K562 (cell line): Measurements from ENCODE around the gene PIP5KL1.

ENCODE experiments used
- EGR1 ChIP-seq: fragments of 450-650 bp; conservative IDR thresholded peaks from 2 replicates; pipeline ENCODE4 v1.6.1; 2017; ENCODE audit warnings: mild to moderate bottlenecking
- SETDB1 ChIP-seq: IDR thresholded peaks from one replicate; pipeline ENCODE4 v1.6.1; 2012; ENCODE audit warnings: low read length, control low read depth, inconsistent platforms
- SMAD3 ChIP-seq: fragments of 450-650 bp; formaldehyde crosslinking; conservative IDR thresholded peaks from 2 replicates; pipeline ENCODE4 v1.4.0; 2020; ENCODE audit warnings: mild to moderate bottlenecking
- TEAD4 ChIP-seq, 2 experiments: sonication (generic) in 1 of 2; formaldehyde crosslinking in 1 of 2; IDR thresholded peaks; 2 replicates each; pipeline versions ENCODE4 v1.6.1 to v1.8.0; 2012 to 2022; ENCODE audit warnings: borderline replicate concordance in 1 of 2, inconsistent platforms in 1 of 2, low read length in 1 of 2, mild to moderate bottlenecking in 1 of 2, missing genetic modification reagents in 1 of 2
- TF ChIP-seq, protein P1 (sequence below), 3 experiments: IDR thresholded peaks in 2 of 3; conservative IDR thresholded peaks in 1 of 3; 2 replicates each; pipeline ENCODE4 v1.5.1; 2011 to 2012; ENCODE audit warnings: low read length in 3 of 3, mild to moderate bottlenecking in 3 of 3, control low read depth in 2 of 3, improper control_type of control experiment in 1 of 3, inconsistent platforms in 1 of 3, low read depth in 1 of 3, mixed read lengths in 1 of 3, moderate library complexity in 1 of 3; ENCODE audit not compliant: insufficient read depth in 2 of 3

DNA sequence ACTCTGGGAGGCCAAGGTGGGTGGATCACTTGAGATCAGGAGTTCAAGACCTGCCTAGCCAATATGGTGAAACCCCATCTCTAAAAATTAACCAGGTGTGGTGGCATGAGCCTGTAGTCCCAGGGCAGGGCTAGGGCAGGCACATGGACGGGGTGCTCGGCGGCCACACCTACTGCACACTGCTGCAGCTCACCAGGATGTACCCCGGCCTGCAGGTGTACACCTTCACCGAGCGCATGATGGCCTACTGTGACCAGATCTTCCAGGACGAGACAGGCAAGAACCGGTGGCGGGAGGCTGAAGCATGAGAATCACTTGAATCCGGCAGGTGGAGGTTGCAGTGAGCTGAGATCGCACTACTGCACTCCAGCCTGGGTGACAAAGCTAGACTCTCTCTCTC, 16.9 kb downstream of the PIP5KL1 start:
- TF ChIP-seq, protein P1, sequence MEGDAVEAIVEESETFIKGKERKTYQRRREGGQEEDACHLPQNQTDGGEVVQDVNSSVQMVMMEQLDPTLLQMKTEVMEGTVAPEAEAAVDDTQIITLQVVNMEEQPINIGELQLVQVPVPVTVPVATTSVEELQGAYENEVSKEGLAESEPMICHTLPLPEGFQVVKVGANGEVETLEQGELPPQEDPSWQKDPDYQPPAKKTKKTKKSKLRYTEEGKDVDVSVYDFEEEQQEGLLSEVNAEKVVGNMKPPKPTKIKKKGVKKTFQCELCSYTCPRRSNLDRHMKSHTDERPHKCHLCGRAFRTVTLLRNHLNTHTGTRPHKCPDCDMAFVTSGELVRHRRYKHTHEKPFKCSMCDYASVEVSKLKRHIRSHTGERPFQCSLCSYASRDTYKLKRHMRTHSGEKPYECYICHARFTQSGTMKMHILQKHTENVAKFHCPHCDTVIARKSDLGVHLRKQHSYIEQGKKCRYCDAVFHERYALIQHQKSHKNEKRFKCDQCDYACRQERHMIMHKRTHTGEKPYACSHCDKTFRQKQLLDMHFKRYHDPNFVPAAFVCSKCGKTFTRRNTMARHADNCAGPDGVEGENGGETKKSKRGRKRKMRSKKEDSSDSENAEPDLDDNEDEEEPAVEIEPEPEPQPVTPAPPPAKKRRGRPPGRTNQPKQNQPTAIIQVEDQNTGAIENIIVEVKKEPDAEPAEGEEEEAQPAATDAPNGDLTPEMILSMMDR (IDR thresholded peaks at IDR 0.05 in 2 of 3, conservative IDR thresholded peaks at IDR 0.05 in 1 of 3; ENCODE audit: insufficient read depth in 2 of 3, low read depth in 1 of 3, low read length in 3 of 3): no peak
- TF ChIP-seq EGR1 (no peak), SETDB1 (no peak), SMAD3 (CRISPR knock-in tag) (no peak), TEAD4 (IDR thresholded peaks at IDR 0.05; ENCODE audit: low read length) (no peak), TEAD4 (CRISPR knock-in tag; IDR thresholded peaks at IDR 0.05; ENCODE audit: borderline replicate concordance) (no peak)
